SK-N-SH treated with all-trans-retinoic acid at 6 μM for 48 hours (cell line): ENCODE measurements around the gene PIP5K1C.

Experiments
- ATAC-seq: fragments of 200-7000 bp; cut with Tn5 transposase; 3 replicates; pipeline ENCODE4 v1.9.1; 2020; ENCODE audit warnings: mild to moderate bottlenecking, moderate library complexity
- ARNTL ChIP-seq: fragments of 450-650 bp; formaldehyde crosslinking; IDR thresholded peaks from 2 replicates; pipeline ENCODE4 v1.5.0; 2020; ENCODE audit warnings: low read depth, mild to moderate bottlenecking, moderate library complexity, borderline replicate concordance
- CREB5 ChIP-seq: fragments of 250-450 bp; sonication (Bioruptor Pico); IDR thresholded peaks from 2 replicates; pipeline ENCODE4 v1.5.1; 2020; ENCODE audit warnings: low read depth, mild to moderate bottlenecking, moderate library complexity
- CSDC2 ChIP-seq: fragments of 250-450 bp; sonication (Bioruptor Pico); IDR thresholded peaks from 2 replicates; pipeline ENCODE4 v1.5.0; 2020; ENCODE audit warnings: mild to moderate bottlenecking, moderate library complexity
- ESRRG ChIP-seq: fragments of 250-450 bp; sonication (Bioruptor Pico); IDR thresholded peaks from 2 replicates; pipeline ENCODE4 v1.6.1; 2021; ENCODE audit warnings: mild to moderate bottlenecking
- GLIS3 ChIP-seq: fragments of 250-450 bp; sonication (Bioruptor Pico); IDR thresholded peaks from 2 replicates; pipeline ENCODE4 v1.5.0; 2020; ENCODE audit warnings: mild to moderate bottlenecking, moderate library complexity
- OSR1 ChIP-seq: fragments of 250-450 bp; sonication (Bioruptor Pico); IDR thresholded peaks from 2 replicates; pipeline ENCODE4 v1.8.0; 2022; ENCODE audit warnings: moderate library complexity, mild to moderate bottlenecking, inconsistent platforms
- POU6F1 ChIP-seq: fragments of 250-450 bp; sonication (Bioruptor Pico); IDR thresholded peaks from 2 replicates; pipeline ENCODE4 v1.8.0; 2021; ENCODE audit warnings: low read depth, mild to moderate bottlenecking, moderate library complexity, borderline replicate concordance
- PPARA ChIP-seq: fragments of 250-450 bp; sonication (Bioruptor Pico); IDR thresholded peaks from 2 replicates; pipeline ENCODE4 v1.5.0; 2020; ENCODE audit warnings: mild to moderate bottlenecking, borderline replicate concordance
- RARB ChIP-seq: fragments of 250-450 bp; sonication (Bioruptor Pico); IDR thresholded peaks from 2 replicates; pipeline ENCODE4 v1.8.0; 2021; ENCODE audit warnings: mild to moderate bottlenecking, moderate library complexity
- SNAI2 ChIP-seq: fragments of 250-450 bp; sonication (Bioruptor Pico); IDR thresholded peaks from 2 replicates; pipeline ENCODE4 v1.5.0; 2020; ENCODE audit warnings: mild to moderate bottlenecking, moderate library complexity
- TCF4 ChIP-seq: fragments of 250-450 bp; sonication (Bioruptor Pico); IDR thresholded peaks from 2 replicates; pipeline ENCODE4 v1.8.0; 2021; ENCODE audit warnings: mild to moderate bottlenecking, moderate library complexity, borderline replicate concordance
- TOX ChIP-seq: fragments of 250-450 bp; sonication (Bioruptor Pico); IDR thresholded peaks from 2 replicates; pipeline ENCODE4 v1.8.0; 2021; ENCODE audit warnings: mild to moderate bottlenecking, moderate library complexity, borderline replicate concordance
- ZFP3 ChIP-seq: fragments of 250-450 bp; sonication (Bioruptor Pico); IDR thresholded peaks from 2 replicates; pipeline ENCODE4 v1.5.0; 2020; ENCODE audit warnings: mild to moderate bottlenecking, moderate library complexity
- ZFP30 ChIP-seq: fragments of 450-650 bp; formaldehyde crosslinking; IDR thresholded peaks from 2 replicates; pipeline ENCODE4 v1.5.0; 2022; ENCODE audit warnings: mild to moderate bottlenecking, moderate library complexity
- ZNF565 ChIP-seq: fragments of 450-650 bp; formaldehyde crosslinking; conservative IDR thresholded peaks from 2 replicates; pipeline ENCODE4 v1.5.0; 2020; ENCODE audit warnings: low read depth, mild to moderate bottlenecking, moderate library complexity
- ZNF70 ChIP-seq: fragments of 450-650 bp; formaldehyde crosslinking; IDR thresholded peaks from 2 replicates; pipeline ENCODE4 v1.5.0; 2020; ENCODE audit warnings: mild to moderate bottlenecking, moderate library complexity
- ZNF8 ChIP-seq: fragments of 450-650 bp; formaldehyde crosslinking; IDR thresholded peaks from 2 replicates; pipeline ENCODE4 v1.5.0; 2020; ENCODE audit warnings: mild to moderate bottlenecking, moderate library complexity
- TF ChIP-seq, protein P1 (sequence below): fragments of 250-450 bp; sonication (Bioruptor Pico); IDR thresholded peaks from 2 replicates; pipeline ENCODE4 v1.5.0; 2020; ENCODE audit warnings: mild to moderate bottlenecking, moderate library complexity

PIP5K1C gene

GRCh38 chr19:3669082-3669946 is 31.0 kb downstream of the PIP5K1C start:
- ATAC-seq, result no peak
- TF ChIP-seq OSR1 (CRISPR knock-in tag) (no peak), CSDC2 (no peak), TOX (CRISPR knock-in tag) (no peak), TCF4 (CRISPR knock-in tag) (no peak), ZFP3 (no peak), GLIS3 (CRISPR knock-in tag) (no peak), SNAI2 (no peak), ARNTL (CRISPR knock-in tag) (no peak), CREB5 (CRISPR knock-in tag) (no peak), POU6F1 (CRISPR knock-in tag) (no peak), ZNF565 (CRISPR knock-in tag) (no peak), RARB (no peak)
- TF ChIP-seq, protein P1, sequence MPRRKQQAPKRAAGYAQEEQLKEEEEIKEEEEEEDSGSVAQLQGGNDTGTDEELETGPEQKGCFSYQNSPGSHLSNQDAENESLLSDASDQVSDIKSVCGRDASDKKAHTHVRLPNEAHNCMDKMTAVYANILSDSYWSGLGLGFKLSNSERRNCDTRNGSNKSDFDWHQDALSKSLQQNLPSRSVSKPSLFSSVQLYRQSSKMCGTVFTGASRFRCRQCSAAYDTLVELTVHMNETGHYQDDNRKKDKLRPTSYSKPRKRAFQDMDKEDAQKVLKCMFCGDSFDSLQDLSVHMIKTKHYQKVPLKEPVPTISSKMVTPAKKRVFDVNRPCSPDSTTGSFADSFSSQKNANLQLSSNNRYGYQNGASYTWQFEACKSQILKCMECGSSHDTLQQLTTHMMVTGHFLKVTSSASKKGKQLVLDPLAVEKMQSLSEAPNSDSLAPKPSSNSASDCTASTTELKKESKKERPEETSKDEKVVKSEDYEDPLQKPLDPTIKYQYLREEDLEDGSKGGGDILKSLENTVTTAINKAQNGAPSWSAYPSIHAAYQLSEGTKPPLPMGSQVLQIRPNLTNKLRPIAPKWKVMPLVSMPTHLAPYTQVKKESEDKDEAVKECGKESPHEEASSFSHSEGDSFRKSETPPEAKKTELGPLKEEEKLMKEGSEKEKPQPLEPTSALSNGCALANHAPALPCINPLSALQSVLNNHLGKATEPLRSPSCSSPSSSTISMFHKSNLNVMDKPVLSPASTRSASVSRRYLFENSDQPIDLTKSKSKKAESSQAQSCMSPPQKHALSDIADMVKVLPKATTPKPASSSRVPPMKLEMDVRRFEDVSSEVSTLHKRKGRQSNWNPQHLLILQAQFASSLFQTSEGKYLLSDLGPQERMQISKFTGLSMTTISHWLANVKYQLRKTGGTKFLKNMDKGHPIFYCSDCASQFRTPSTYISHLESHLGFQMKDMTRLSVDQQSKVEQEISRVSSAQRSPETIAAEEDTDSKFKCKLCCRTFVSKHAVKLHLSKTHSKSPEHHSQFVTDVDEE (CRISPR knock-in tag), result no peak
- TF ChIP-seq, all 23 proteins: peak for 0

DNA sequence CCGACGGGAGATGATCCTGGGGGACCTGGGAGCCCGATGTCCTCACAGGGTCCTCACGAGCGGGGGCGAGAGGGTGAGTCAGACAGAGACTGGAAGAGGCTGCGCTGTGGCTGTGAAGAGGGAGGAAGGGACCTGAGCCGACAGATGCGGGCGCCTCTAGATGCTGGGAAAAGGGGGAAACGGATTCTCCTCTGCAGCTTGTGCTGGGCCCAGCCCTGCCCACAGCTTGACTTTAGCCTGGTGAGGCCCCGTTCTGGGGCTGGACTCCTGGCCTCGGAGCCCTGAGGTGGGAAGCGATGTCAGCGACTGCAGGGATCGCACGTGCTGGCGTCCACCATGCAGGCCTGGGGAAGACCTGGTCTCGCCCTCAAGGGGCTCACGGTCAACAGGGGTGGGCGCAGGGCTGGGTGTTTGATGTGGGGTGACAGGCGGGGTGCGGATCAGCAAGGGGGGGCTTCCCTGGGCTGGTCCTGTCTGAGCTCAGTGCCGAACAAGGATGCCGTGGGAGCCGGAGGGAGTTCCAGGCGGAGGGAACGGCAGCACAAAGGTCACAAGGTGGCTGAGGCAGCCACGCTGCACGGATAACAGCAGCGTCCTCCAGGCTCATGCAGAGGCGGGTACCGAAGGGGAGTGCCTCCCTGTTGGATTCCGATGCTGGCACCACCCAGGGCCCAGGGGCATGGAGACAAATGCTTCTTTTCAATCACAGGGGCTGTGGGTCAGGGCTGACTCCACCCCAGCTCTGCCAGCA is 31.8 kb downstream of the PIP5K1C start:
- TF ChIP-seq ZNF8 (no peak), ZNF70 (CRISPR knock-in tag) (no peak), ARNTL (CRISPR knock-in tag) (no peak), ZNF565 (CRISPR knock-in tag) (no peak), ESRRG (no peak)
- no peak for ATAC-seq

DNA sequence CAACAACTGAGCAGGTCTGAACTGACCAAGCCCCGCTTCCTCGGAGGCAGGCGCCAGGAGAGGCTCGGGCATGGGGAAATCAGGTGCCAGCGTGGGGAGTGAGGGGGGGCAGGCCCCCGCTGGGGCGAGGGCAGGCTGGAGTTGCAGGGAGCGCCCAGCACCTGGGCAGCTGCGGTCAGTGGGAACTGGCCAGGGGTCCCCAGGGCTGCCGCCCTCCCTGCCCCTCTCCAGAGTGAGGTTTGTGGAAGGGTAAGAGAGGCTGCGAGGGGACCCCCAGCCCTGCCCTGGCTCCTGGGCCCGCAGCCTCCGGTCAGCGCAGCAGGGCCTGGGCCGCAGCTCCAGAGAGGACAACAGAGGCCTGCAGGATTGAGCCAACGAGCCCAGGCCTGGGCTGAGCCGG is 32.5 kb downstream of the PIP5K1C start:
- ATAC-seq, result no peak
- no peak for TF ChIP-seq ZFP30 (CRISPR knock-in tag)
- no peak for TF ChIP-seq RARB
- TF ChIP-seq PPARA (CRISPR knock-in tag), result no peak
- no peak for TF ChIP-seq TCF4 (CRISPR knock-in tag)
- no peak for TF ChIP-seq ARNTL (CRISPR knock-in tag)
- TF ChIP-seq OSR1 (CRISPR knock-in tag), result no peak
- TF ChIP-seq ZNF70 (CRISPR knock-in tag), result no peak
- TF ChIP-seq, protein P1 (CRISPR knock-in tag), result no peak
- TF ChIP-seq CSDC2, result no peak
- no peak for TF ChIP-seq ESRRG
